HG02970 (cell line): ENCODE measurements around the gene MAN1B1.
A peak's percentile ranks its signal among the peaks of the same experiment; 100 is the strongest.

ENCODE experiments used
- ATAC-seq: cut with Tn5 transposase; IDR thresholded peaks from one replicate; pipeline ENCODE4 v1.9.1; 2021; ENCODE audit warnings: mild to moderate bottlenecking, moderate library complexity, moderate number of reproducible peaks; ENCODE audit not compliant: unreplicated experiment, low FRiP score

The MAN1B1 gene

DNA sequence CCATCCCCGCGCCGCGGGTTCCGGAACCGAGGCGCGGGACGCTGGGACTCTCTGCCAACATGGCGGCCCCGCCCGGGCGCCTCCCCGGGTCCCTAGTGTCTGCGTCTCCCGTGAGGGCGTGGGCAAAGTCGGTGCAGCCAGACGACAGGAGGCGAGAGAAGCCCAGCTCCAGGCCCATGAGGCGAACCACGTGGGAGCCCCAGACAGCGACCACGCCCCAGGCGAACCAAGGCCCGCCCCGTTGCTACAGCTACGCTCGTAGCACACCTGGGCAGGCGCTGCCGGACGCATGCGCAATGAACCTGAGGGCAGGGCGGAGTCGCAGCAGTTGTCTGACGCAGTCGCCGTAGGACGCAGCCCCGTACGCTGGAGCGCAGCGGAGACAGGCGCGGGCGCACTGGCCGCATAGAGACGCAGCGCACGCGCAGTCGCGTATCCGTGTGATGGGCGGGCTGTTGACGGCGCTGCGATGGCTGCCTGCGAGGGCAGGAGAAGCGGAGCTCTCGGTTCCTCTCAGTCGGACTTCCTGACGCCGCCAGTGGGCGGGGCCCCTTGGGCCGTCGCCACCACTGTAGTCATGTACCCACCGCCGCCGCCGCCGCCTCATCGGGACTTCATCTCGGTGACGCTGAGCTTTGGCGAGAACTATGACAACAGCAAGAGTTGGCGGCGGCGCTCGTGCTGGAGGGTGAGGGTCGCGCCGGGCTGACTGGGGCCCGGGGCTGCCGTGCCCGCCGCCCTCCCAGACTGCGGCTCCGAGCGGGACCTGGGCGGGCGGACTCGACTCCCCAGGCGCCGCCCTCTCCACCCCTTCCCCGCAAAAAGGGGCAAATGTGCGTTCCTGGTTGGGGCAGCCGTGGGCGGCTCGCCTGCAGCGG is at the start of gene MAN1B1:
Gene MAN1B1, plus strand, starts transcription at position 455 of the 878 bp plus-strand sequence. Its CDS starts 15 bp downstream, at position 470.
- ATAC-seq: peak; percentile 77

DNA sequence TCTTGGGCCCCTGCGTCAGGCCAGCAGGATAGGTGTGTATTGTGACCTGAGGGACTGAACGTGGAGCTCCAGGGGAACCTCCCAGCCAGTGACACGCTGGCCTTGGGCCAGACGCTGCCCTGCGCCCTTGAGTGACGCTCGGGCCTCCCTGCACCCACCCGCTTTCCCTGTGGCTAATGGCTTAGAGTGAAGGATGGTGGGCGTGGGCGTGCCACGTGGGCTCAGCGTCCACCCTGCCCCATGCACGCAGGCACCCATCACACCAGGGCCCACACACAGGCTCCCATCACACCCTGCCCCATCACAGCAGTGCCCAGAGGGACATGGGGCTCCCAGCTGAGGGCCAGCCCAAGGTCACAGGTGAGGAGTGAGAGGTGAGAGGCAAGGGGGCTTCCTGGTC is 49.8 kb upstream of the MAN1B1 start:
- ATAC-seq: no peak

DNA sequence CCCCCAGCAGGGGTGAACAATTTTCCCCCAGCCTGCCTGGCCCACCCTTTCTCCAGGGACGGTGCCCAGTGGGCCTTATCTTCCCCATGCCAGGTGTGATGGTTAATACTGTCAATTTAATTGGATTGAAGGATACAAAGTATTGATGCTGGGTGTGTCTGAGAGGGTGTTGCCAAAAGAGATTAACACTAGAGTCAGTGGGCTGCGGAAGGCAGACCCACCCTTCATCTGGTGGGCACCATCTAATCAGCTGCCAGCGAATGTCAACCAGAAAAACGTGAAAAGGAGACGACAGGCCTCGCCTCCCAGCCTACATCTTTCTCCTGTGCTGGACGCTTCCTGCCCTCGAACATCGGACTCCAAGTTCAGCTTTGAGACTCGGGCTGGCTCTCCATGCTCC is 49.3 kb upstream of the MAN1B1 start:
- no peak for ATAC-seq

GRCh38 chr9:137038916-137039315 is 47.9 kb upstream of the MAN1B1 start:
- ATAC-seq: no peak

GRCh38 chr9:137039611-137040366 is 47.0 kb upstream of the MAN1B1 start:
- no peak for ATAC-seq

DNA sequence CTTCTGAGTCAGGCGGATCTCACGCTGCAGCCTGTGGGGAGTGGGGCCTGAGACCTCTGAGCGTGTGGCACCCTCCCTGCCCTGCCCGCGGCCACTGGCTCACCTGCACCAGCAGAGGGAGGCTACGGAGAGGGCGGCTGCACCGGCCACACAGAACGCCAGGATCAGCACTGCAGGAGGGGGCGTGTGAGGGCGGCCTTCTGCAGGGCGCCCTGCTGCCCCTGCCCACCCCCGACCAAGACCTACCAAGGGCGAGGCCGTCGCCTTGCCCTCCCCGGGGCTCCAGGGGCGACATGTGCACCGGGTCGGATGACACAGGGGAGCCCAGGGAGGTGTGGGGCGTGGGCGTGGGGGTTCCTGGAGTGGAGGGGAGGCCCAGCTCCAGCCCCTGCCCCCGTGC is 46.2 kb upstream of the MAN1B1 start:
- ATAC-seq: no peak

DNA sequence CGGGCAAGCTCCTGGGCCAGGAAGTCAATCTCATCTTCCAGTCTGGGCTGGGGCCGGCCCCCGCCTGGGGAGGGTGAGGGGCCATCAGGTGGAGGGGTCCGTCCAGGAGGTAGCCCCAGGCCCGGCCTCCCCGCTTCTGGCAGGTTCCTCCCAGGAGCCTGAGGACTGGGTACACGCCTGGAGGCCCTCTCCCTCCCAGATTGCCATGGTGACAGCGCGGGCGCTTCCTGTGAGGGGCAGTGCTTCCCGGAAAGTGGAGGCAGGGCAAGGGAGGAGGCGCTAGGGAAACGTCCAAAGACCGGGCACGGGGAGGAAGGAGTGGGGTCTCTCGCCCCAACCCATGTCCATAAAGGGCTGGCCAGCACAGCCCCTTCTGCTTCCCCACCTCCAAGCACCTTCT is 45.7 kb upstream of the MAN1B1 start:
- no peak for ATAC-seq

- ATAC-seq: no peak
Observed at GRCh38 chr9:137042751-137043727, 43.7 kb upstream of the MAN1B1 start.

GRCh38 chr9:137044037-137044436 is 42.7 kb upstream of the MAN1B1 start:
- no peak for ATAC-seq

DNA sequence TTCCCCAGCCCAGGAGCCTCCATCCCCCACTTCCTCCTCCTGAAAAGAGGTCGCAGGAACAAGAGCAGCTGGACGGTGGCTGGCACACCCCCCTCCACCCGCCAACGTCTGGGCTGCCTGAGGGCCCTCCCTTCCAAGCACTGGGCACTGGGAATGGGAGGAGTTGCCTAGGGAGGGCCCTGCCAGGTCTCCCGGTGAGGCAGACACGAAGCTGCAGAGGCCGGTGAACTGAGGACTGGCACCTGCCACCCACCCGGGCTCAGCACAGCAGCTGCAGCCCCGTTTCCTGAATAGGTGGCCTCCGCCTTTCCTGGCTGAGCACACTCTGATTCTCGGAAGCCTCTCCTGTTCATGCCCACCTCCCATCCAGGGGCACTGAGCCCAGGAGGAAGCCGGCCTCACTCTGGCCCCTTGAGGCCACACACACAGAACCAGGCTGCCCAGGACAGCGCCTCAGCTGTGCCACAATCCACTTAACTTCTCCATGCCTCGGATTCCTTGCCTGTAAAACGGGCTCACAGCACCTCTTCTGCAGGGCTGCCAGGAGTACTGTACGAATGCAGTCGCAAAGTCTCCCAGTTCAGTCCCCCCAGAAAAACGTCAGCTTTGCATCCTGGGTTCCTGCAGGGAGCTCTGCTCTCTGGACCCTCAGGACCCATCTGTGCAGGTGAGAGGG is 42.1 kb upstream of the MAN1B1 start:
- ATAC-seq: no peak

DNA sequence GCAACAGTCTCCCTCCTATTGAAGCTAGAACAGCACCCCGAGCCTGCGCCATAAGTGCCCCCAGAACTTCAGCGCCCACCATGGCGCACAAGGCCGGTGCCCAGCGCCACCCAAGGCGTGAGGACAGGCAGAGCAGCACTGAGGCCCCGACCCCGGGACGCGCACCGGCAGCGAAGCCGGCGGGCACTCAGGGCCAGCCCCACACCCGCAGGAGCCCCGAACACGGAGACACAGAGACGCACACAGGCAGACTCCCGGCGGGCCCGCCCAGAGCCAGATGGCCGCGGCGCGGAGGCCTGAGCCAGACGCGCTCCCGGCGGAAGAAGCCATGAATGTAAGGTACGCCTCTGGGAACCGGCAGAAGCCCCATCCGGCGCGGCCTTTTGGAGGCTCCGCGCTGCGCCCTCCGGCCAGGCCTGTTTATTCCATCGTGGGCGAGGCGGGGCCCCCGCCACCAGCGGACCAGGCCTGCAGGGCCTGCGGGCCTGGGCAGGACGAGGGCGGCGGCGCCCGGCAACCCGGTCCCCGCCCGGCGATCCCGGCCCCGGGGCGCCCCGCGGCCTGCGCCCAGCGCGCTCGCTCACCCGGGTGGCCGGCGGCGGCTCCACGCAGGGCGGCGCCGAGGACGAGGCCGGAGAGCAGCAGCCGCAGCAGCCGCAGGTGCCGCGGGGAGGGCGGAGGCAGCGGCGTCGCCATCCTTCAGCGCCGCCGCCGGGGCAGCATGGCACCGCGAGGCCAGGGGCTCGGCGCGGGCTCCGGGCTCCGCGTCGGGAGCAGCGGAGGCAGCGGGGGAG is 41.3 kb upstream of the MAN1B1 start:
- no peak for ATAC-seq

- no peak for ATAC-seq
Observed at GRCh38 chr9:137046088-137046787, 40.5 kb upstream of the MAN1B1 start, which contains the start of gene NPDC1. Gene NPDC1, minus strand, starts transcription at chr9:137046177. Its CDS starts 188 bp downstream, at chr9:137045989.

- ATAC-seq: no peak
Observed at GRCh38 chr9:137048655-137049543, 37.9 kb upstream of the MAN1B1 start.

DNA sequence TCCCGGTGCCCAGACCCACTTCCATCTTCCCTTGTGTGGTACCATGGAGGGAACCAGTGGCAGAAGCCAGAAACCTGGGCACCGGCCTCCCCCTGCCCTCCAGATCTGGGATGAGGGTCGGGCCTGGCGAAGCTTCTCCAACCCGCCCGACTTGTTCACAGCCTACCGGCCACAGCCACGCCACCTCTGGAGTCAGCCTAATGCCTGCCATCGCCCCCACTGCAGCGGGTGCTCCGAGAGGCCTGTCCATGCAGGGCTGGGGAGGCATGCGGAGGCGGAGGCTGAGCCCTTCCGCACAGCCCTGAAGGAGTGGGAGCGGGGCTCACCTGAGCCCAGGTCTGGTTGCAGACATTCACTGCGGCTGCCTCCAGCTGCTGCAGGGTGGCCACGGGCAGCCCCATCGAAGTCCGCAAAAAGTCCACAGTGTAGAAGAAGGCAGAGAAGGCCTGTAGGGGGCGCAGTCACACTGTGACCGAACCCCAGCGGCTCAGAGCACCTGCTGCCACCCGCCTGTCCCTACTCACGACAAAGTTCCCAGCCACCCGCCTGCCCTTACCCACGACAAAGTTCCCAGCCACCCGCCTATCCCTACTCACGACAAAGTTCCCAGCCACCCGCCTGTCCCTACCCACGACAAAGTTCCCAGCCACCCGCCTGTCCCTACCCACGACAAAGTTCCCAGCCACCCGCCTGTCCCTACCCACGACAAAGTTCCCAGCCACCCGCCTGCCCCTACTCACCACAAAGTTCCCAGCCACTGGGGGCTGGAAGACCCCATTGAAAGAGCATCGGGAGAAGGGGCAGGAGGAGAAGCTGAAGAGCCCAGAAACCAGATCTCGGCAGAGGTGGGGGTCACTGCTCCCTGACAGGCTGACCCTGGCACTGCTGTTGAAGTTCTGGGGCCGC is 37.0 kb upstream of the MAN1B1 start:
- no peak for ATAC-seq

DNA sequence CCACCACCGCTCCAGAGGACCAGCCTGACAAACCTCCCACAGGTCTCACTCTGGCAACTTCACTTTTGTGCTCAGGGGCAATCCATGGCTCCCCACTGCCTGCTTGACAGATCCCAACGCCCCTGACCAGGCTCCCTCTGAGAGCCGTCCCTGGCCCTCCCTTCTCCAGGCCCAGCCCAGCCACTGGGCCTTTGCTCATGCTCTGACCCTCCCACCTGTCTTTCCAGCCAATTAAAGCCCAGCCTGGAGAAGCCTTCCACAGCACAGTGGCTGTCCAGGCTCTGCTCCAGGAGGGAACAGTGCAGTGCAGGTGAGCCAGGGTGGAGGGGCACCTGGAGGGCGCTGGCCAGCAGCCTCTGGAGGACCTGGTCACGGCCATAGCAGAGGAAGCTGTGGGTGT is 36.2 kb upstream of the MAN1B1 start:
- no peak for ATAC-seq

DNA sequence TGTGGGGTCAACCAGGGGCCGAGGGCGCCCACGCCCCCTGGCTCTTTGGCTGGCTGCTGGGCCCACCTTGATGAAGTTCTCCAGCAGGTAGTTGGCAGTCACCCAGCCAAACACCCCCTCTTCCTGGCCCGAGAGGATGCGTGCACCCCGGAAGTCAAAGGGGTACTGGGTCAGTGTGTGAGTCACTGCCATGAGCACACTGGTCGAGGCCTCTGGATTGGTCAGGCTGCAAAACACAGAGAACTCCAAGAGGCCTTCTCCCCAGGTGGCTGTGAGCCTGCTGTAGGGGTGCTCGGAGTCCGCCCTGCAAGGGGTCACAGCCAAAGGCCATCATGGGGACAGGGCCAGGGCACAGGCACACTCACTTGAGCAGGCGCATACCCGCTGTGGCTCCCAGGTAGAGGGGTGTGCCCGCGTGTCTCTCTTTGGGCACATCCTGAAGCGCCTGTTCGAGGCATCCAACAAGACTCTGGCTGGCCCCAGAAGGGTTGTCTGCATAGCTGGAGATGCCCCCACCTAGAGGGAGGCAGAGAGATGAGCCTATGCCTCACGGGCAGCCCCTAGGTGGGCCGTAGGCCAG is 35.5 kb upstream of the MAN1B1 start:
- ATAC-seq: no peak
